Activated gamma-delta T cell treated with Interleukin-2 at 50 U/mL for 16 hours (primary cell): Measurements from ENCODE around the gene CEP135.
"Not testable (repeated sequence)": the region's sequence is repeated elsewhere in the genome, so short reads cannot be mapped to it uniquely, and the experiment has no call there.

ENCODE experiments used
- DNase-seq: peaks from one replicate; pipeline ENCODE4 v3.0.0-alpha.2; 2020

CEP135 gene

DNA sequence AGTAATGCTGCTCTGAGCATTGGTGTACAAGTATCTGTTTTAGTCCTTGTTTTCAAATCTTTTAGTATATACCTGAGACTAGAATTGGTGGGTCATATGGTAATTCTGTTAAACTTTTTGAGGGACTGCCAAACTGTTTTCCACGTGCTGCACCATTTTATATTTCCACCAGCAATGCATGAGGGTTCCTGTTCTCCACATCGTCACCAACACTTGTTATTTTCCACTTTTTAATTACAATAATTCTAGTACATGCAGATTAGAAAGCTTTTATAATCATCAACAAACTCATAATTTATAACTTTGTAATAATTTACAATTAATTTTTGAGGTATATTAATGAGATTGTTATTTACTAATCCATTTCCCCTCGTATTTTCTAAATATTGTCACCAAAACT lies 79.4 kb downstream of the CEP135 start:
- no peak for DNase-seq

DNA sequence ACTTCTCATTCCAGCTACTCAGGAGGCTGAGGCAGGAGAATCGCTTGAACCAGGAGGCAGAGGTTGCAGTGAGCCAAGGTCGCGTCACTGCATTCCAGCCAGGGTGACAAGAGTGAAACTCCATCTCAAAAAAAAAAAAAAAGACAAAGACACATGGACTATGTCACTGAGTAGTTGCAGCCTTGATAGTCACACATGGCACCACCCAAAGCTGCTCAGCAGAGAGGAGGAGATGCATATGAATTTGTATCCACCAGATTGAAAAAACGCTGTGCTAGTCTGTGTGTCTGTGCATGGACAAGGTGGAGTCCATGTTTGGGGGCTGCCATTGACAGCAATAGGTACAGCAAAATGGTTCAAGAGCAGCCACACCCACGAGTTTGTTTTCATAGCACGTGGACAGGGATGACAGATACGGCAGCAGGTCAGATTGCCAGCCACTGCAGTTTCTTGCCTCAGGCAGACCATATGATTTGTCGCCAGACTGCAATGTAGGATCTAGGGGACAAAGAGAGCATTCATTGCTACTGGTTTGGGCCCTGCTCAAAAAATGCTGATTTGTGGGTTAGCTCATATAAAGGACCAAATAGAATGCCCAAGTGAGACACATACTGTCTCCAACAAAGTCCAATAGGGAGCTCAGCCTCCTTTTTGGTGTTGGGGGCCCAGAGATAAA lies 89.9 kb downstream of the CEP135 start:
- no peak for DNase-seq

DNA sequence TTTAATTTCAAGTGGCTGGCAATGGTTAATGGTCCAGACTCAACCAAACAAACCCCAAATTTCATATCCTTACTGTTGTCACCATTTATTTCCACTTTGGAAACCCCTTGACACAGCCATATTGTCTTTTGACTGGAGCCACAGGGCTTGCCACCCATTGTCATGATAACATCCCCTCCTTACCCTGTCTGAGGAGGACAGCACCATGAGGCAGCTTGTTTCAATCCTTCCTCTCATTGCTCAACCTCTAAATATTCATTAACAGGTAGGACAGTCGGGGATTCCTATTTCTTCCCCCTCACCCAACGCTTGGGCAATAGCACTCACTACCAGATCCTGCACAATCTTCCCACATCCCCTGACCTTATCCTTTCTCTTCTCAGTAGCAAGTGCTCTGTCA lies 92.1 kb downstream of the CEP135 start:
- no peak for DNase-seq

DNA sequence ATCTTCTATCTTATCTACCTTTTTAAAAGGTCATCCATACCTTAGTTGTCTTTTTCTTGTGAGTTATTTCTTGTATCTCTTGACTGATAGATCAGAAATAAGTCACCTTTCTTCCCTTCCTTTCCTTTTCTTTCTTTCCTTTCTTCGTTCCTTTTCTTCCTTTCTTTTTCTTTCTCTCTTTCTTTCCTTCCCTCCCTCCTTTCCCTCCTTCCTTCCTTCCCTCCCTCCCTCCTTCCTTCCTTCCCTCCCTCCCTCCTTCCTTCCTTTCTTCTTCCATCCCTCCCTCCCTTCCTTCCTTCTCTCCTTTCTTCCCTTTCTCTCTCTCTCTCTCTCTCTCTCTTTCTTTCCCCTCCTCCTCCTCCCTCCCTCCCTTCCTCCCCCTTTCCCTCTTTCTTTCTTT lies 93.5 kb downstream of the CEP135 start:
- DNase-seq, result no peak

DNA sequence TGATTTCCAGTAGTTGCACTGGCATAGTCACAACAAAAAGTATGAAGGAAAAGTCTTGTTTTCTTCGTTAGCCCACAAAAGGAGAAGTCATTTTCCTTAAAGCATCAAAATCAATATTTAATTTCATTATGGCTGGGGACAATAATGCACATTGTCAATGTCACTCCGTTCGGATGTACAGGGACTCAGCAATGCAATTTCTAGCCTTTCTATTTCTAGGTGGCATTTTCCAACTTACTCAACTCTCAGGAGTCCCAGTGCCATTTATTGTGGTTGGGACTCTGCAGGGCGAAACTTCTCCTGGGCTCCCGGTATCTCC lies 99.6 kb downstream of the CEP135 start:
- DNase-seq, result no peak

DNA sequence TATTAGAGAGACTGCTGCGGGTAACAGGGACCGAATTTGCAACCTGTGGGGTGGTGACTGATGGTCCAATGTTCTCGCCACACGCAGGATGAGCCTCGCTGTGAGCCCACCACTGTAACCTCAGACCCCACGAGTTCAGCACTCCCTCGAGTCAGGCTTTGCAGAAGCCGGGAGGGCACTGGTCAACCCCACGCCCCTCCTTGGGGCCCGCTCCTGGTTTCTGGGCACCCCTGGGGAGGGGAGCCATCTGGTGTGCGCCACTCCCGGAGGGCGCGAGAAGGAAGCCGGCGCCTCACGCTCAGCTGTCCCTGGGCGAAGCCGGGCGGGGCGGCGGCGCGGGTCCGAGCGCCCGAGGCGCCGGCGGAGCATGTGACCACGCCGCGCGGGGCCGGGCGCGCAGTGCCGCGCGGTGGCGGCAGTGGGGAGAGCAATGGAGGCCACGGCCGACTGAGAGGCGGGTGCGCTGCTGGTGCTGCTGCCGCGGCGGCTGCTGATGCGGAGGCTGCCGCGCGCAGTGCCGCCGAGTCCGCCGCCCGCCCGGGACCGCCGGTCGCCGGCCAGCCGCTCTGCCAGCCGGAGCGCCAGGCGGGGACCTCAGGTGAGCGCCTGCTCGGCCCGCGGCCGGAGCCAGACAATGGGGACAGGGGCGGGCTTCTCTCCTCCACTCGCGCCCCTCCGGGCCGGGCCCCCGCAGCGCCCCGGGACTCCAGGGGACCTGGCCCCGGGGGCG lies 100.1 kb downstream of the CEP135 start:
- no peak for DNase-seq

DNA sequence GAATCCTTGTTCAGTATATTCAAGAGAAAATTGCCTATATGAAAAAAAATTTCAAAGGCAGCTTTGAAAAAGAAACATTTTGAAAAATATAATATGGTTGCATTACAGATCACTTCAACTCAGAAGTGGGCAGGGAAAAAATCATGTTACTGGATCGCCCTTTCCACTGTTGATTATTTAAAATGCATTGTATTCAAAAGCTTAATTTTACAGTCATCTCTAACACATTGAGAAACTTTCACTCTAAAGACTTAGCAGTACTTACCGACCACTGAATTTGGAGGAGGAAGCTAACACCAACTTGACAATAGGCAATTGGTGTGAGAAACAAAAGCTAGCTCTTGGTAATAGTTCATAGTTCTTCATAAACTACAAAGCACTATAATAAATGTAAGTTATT lies 101.9 kb downstream of the CEP135 start:
- DNase-seq, result no peak

DNA sequence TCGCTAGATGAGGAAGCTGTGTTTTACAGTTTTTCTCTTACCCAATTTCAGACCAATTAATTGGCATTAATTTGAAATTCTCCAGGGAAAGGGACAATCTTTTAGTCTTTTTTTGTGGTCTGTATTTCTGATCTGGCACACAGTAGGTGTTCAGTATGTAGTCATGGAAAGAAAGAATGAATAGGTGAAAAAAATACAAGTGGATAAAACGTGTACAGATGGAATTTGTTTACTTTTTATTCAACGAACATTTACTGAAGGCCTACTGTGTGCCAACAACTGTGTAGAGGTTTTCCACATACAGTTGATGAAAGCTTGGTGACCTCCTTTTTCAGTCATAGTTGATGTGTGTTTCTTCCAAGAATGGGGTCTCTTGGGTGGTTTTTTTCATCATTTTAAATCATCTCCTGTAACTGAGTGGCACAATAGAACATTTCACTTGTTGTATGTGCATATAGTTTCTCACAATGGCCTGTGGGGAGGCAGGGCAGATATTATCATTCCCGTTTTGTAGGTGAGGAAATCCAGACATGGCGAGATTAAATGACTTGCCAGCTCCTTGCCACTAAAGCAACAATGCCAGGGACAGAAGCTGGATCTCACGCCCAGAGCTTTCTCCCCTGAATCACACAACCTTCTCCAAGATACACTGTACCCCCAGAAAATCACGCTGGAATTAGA lies 102.4 kb downstream of the CEP135 start:
- no peak for DNase-seq

DNA sequence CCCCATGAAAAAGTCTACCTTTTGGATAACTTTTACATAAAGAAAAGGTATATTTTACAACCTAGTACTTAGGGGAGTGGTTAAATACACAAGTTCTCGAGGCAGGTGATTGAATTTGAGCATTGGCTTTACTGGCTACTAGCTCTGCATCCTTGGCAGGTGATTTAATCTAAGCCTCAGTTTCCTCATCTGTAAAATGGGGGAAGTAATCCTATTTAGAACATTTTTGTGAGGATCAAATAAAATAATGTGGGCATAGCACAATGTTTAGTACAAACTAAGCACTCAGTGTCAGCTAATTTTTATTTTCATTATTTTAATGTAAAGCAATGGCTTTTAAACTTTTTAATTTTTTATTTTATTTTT lies 102.9 kb downstream of the CEP135 start:
- no peak for DNase-seq

DNA sequence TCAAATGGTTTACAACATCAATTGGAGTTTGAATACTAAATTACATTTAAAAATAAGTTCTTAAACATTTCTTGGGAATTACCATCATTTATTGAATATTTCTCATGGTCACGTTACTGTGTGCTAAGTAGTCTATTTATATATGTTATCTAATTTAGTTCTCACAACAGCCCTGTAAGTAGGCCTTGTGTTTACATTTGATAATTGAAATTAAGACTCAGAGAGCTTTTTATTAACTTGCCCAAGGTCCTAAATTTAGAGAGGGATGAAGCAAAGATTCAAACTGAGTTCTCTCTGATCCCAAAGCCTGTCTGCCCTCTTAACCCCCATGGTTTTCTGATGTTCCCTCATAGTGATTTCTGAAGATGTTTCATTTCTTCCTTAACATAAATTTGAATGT lies 103.7 kb downstream of the CEP135 start:
- DNase-seq, result no peak

DNA sequence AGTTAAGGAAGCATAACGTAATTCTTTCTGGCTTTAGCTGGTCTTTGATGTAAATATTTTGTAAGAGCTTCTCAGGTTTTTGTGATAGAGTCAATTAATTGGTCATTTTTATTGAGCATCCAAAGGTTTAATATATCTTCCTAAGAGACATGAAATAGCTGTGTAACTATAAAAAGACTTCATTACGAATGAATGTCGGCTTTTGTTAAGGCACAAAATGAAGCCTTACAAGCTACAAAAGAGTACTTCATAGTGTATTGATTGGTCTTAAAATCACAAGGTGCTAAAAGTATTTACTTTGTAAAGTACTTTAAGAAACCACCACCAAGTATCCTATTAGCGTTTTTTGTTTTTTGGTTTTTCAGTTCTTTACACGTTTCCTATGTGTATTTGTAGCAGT lies 104.2 kb downstream of the CEP135 start:
- DNase-seq, result no peak

DNA sequence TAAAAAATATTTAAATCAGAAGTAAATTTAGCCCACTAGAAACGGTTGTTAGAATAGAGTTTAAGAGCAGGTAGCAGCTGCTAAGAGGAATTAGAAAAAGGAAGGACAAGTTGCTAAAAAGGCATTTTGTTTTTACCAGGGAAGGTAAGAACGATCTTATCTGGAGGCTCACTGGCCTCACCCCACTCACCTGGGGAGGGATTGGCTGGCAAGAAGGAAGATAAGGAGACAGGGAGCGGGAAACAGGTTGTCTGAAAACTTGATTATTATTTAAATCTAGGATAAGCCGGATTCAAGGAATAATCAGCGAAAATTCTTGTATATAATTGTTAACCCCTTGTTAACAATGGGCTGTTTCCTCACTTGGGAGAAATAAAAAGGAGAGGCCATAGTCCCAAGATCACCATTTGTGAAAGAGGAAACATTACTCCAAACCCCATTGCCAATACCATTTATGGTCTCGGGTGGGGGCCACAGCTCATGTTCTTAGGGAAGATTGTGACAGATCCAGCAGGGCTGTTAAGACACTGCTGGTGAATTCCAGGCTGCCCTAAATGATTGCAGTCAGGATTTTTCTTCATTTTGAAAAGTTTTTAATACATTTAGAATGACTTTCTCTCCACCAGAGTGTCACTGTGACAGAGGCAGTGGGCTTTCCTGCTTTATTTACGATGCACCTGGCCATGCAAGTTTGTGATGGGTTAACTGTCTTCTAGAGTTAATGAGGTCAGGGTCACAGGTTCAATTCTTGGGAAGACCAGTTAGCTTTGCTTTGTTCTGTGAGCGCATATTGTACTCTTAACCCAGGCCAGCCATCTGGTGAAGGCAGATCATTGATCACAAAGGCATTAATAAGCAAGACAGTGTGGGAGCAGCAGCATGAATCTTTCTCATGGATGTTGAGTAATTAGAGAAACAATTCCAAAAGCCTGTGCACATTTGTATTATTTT lies 106.6 kb downstream of the CEP135 start:
- no peak for DNase-seq

DNA sequence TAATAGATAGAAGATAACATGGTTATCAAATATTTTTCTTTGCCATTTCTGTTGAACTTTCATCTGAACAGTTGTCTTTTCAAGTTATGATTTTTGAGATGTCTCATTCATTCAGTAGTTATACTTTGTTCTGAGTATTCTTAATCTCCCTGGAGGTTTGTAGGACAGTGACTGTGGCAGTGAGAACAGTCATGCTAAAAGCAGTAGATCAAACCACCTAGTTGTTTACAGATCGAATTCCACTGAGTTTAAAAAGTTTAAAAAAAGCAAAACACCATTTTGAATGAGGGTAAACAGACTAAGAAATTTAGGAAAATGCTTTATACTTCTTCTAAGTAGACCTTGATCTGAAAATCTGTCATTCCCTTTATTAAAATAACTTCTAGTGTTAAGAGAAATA lies 107.2 kb downstream of the CEP135 start:
- DNase-seq, result no peak

DNA sequence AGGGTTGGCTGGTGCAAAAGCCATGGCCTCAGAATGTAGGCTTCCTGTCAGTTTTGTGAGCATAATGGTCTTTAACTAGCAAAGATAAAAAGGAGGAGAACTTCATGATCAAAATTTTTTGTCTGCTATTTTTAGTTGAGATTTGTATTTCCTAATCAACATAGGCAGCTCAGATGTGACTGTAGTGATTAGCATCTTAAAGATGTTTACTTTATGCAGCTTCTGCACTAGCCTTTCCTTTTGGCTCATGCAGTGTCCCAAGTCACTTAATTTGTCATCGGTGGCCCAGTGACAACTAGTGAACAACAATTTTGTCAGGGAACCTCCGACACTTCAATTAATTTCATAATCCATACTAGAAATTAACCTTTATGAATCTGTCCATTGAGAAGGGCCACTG lies 109.8 kb downstream of the CEP135 start:
- DNase-seq, result no peak

DNA sequence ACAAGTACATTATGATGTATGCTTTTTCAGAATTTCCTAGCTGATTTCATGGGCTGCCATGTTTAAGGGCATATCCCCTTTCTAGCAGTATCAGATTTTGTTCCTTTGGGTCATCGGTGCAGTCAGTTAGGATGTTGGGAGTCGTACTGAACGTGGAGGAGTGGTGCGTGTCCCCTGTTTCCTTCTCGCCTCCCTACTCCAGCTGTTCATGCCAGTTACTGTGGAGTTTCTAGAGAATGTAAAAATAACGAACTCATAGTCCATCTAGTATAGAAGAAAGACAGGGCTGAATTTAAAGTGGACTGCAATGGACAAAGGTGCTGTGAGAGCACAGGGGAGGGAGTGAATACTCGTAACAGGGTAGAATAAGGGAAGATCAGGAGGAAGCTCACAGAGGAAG lies 111.3 kb downstream of the CEP135 start:
- no peak for DNase-seq

DNA sequence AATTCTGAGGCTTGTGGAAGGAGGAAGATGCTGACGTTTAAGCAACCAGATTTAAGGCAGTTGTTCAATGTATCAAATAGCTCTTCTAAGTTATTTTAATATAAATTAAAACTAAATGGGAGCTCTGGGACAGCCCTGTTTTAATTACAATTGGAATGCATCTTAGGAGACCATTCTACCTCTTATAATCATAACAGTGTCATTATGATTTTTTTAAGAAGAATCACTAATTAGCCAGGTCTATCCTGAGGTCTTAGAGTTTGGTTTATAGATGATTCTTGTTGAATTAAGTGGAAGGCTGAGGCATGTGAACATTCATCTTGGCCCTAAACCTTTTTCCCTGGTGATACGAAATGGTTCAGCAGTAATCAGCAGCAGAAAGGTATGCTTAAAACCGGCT lies 113.4 kb downstream of the CEP135 start:
- DNase-seq, result no peak

DNA sequence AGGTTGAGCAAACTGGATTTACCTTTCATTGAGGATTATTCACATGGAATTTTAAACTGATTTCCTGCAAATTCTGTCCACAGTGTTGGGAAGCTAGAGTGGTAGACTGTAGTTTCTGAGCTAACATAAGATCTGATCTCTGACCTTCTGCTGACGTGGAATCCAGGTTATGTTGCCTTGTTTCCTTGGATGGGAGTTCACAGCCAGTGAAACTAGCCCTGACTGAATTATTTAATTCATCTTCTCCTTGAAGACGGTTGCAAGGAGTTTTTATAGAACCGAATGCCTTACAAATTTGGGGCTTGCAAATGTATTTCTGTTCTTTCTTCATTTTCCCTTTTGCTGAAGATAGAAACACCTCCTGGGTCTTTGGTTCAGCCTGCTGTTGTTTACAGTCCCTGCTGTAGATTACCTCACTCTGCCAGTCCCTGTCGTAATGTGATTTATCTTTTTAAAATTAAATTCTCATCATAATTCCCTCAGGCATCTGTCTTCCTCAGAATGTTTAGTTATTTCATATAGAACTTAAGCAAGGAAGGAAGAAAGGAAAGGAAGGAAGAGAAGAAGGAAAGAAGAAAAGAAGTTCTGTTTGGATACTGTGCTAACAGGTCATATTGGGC lies 113.9 kb downstream of the CEP135 start:
- DNase-seq, result no peak

DNA sequence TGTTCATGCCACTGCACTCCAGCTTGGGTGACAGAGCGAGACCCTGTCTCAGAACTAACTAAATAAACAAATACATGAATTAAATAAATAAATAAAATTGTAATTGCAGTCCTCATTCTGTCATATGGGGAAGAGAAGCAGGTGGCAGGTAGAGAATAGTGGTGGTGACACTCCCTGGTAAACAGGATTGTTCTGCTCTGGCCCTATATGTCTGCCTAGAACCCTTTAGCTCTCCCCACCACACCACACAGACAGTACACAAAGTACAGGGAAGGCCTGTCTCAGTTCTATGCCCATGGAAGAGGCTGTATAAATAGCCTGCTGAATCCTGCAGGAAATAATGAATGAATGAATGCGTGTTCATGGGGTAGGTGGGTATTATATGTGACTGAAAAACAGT lies 117.7 kb downstream of the CEP135 start:
- no peak for DNase-seq

DNA sequence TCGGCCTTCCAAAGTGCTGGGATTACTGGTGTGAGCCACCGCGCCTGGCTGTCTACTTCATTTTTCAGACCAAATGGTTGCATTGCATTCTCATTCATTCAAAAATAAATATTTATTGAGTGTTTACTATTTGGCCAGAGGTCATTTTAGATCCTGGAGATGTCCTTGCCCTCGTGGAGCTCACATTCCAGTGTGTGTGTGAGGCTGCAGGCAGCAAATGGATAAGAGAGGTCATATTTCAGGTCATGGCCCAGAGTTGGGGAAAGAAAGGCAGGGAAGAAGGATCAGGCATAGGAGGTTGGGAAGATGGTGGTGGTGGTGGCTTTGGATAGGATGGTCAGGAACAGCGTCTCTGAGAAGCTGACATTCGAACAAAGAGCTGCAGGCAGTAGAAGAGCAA lies 119.1 kb downstream of the CEP135 start:
- DNase-seq, result no peak

DNA sequence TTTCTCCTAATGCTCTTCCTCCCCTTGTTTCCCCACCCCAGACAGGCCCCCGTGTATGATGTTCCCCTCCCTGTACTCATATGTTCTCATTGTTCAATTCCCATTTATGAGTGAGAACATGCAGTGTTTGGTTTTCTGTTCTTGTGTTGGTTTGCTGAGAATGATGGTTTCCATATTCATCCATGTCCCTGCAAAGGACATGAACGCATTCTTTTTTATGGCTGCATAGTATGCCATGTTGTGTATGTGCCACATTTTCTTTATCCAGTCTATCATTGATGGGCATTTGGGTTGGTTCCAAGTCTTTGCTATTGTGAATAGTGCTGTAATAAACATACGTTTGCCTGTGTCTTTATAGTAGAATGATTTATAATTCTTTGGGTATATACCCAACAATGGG lies 124.0 kb downstream of the CEP135 start:
- DNase-seq, result not testable (repeated sequence)

DNA sequence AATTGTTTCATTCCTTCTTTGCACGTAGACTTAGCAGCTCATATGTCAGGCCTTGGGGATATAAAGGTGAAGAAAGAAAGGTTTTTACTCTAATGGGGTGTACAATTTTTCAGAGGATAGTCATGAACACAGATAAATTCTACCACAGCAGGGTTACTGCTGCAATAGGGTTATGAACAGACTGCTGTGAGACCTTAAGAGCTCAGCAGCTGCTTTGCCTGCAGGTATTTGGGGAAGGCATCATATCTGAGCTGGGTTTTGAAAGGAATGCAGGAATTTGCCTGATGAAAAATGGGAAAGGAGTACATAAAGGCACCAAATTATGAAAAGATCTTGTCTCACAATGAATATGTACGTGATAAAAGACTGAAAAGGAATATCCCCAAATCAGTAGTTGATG lies 128.9 kb downstream of the CEP135 start:
- DNase-seq, result no peak

DNA sequence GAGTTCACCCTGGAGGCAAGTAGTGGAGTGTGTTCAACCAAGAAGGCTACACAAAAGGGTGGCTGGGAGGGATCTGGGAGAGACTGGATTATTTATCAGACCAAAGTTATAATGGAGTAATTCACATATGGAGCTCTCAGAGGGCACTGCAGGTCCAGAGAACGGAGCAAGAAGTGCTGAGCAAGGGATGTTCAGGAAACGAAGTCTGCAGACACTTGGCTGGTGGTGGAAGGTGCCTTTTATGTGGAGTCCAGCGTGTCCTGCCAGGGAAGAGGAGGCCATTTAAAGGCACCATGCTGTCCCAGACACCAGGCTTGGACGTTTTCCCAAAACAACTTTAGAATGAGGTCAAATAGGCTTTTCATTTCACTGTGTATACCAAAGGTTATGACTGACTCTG lies 130.1 kb downstream of the CEP135 start:
- DNase-seq, result no peak

DNA sequence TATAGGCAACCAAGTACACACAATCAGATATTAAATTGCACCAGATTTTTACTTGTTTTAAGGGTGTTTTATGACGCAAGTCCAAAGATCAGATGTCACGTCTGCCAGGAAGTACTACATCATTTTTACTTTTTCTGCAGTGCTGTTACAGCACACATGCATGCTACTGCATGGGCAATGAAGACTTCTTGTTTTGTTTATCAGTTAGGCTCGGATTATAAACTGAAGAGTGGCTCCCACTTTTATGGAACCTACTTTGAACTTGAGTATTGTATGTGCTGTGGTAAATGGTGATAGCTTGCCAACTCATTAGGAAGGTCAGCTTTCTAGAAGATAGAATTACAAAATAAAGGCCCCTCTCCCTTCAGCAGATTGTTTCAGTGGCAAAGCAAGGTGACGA lies 131.6 kb downstream of the CEP135 start:
- DNase-seq, result no peak
